ENCODE measurements around the gene SYNDIG1.

Gene SYNDIG1

GRCh38 chr20:24679448-24680047 lies 210.1 kb downstream of the SYNDIG1 start:
- FAIRE-seq = no peak

- no peak for FAIRE-seq
These were observed 212.4 kb downstream of the SYNDIG1 start for GRCh38 chr20:24681634-24682495.

- FAIRE-seq = no peak
These were observed 213.1 kb downstream of the SYNDIG1 start for GRCh38 chr20:24682496-24682985.

GRCh38 chr20:24683676-24684075 lies 214.2 kb downstream of the SYNDIG1 start:
- no peak for FAIRE-seq

- FAIRE-seq = no peak
These were observed 215.0 kb downstream of the SYNDIG1 start for GRCh38 chr20:24684421-24684871.

- no peak for FAIRE-seq
These were observed 215.7 kb downstream of the SYNDIG1 start for GRCh38 chr20:24684956-24685691.

GRCh38 chr20:24685736-24686135 lies 216.3 kb downstream of the SYNDIG1 start:
- FAIRE-seq = no peak

GRCh38 chr20:24686156-24686555 lies 216.7 kb downstream of the SYNDIG1 start:
- no peak for FAIRE-seq

GRCh38 chr20:24690408-24690807 lies 221.0 kb downstream of the SYNDIG1 start:
- FAIRE-seq = no peak

- FAIRE-seq = no peak
These were observed 222.5 kb downstream of the SYNDIG1 start for GRCh38 chr20:24691901-24692351.

- FAIRE-seq = no peak
These were observed 223.2 kb downstream of the SYNDIG1 start for GRCh38 chr20:24692446-24693200.

- FAIRE-seq = no peak
These were observed 224.2 kb downstream of the SYNDIG1 start for GRCh38 chr20:24693466-24694156.

- FAIRE-seq = no peak
These were observed 224.8 kb downstream of the SYNDIG1 start for GRCh38 chr20:24694157-24694726.

GRCh38 chr20:24694727-24695528 lies 225.5 kb downstream of the SYNDIG1 start:
- no peak for FAIRE-seq

- no peak for FAIRE-seq
These were observed 226.2 kb downstream of the SYNDIG1 start for GRCh38 chr20:24695529-24696225.

- no peak for FAIRE-seq
These were observed 227.0 kb downstream of the SYNDIG1 start for GRCh38 chr20:24696396-24696795.

- no peak for FAIRE-seq
These were observed 228.0 kb downstream of the SYNDIG1 start for GRCh38 chr20:24697411-24697810.

GRCh38 chr20:24698189-24698588 lies 228.8 kb downstream of the SYNDIG1 start:
- no peak for FAIRE-seq

- no peak for FAIRE-seq
These were observed 229.3 kb downstream of the SYNDIG1 start for GRCh38 chr20:24698706-24699206.
